ENCODE measurements around the gene TBC1D14.

- no peak for TF ChIP-seq CTCF (IDR thresholded peaks at IDR 0.05; ENCODE audit: insufficient read depth, low read length, poor library complexity, severe bottlenecking)
- TF ChIP-seq EZH2phosphoT487 (conservative IDR thresholded peaks at IDR 0.05; ENCODE audit: low read length): no peak
These were observed 127.8 kb downstream of the TBC1D14 start for GRCh38 chr4:7037425-7037824.

Measured in SU-DHL-6 (cell line).